Measurements from ENCODE around the gene EIF5AL1.
"Not testable (repeated sequence)": the region's sequence is repeated elsewhere in the genome, so short reads cannot be mapped to it uniquely, and the experiment has no call there.

EIF5AL1 gene

GRCh38 chr10:79511891-79512583 lies at the start of gene EIF5AL1:
Gene EIF5AL1, plus strand, starts transcription at chr10:79512533. Its CDS starts 117 bp downstream, at chr10:79512650.
- not testable (repeated sequence) for DNase-seq

DNA sequence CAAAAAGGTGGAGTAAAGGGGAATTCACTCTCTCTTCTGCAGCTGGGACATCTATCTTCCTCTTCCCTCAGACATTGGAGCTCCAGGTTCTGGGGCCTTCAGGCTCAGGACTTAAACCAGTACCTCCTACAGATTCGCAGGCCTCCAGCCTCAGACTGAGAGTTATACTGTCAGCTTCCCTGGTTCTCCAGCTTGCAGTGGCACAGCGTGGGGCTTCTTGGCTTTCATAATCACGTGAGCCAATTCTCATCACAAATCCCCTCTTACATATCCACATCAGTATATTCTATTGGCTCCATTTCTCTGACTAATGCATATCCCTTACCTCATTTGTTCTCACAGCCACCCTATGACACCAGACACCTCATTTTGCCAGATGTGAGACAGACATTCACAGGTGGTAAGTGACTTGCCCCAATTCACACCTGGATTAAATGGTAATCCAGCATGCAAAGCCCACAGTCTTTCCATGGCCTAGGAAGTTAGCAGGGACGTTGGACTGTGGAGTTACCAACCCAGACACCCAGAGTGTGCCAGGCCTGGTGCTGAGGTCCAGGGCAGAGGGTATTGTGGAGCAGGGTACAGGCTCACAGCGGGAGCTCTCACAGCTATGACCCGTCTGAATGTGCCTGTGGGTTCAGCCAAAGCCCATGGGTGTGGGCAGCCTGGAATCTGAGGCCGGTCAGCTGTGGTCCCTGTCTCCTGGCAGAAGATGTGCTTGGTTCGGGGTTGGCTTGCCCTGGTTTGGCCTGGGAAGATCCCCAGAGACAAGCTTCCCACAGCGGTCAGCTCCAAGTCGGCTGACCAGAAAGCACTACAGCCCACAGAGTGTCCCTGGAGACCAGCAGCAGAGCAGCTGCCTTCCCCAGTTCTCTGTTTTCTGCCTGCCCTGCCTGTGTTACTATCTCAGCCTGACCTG lies 48.5 kb upstream of the EIF5AL1 start:
- no peak for DNase-seq

DNA sequence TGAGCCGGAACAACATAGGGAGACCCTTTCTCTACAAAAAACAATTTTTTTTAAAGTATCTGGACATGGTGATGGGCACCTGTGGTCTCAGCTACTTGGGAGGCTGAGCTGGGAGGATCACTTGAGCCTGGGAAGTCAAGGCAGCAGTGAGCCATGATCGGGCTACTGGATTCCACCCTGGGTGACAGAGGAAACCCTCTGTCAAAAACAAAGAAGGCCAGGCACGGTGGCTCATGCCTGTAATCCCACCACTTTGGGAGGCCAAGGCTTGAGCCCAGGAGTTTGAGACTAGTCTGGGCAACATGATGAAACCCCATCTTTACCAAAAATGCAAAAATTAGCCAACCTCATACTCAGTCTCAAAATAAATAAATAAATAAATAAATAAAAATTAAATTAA lies 47.0 kb upstream of the EIF5AL1 start:
- no peak for DNase-seq

- DNase-seq: no peak
These were observed 44.2 kb upstream of the EIF5AL1 start for GRCh38 chr10:79468015-79468560.

- no peak for DNase-seq
These were observed 43.3 kb upstream of the EIF5AL1 start for GRCh38 chr10:79468841-79469585.

GRCh38 chr10:79470096-79470495 lies 42.2 kb upstream of the EIF5AL1 start:
- DNase-seq: no peak

- DNase-seq: no peak
These were observed 40.6 kb upstream of the EIF5AL1 start for GRCh38 chr10:79471776-79472175.

- no peak for DNase-seq
These were observed 39.9 kb upstream of the EIF5AL1 start for GRCh38 chr10:79472449-79472848.

DNA sequence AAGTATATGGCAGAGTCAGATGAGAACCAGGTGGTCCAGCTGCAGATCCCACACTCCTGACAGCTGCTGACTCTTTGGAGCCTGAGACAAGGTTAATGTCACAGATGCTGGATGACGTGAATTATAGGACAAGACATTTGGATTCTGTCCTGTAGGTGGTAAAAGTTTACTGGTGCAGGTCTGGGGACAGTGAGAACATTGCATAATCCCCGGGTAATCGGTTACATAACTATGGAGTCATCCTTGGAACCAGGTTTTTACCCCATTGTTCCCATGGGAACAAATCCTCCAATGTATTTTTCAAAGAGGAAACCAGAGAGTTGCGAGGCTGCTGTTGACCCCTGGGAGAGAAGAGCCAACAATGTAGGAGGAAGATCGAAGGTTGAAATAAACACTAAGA lies 39.4 kb upstream of the EIF5AL1 start:
- no peak for DNase-seq

GRCh38 chr10:79473496-79474095 lies 38.7 kb upstream of the EIF5AL1 start:
- no peak for DNase-seq

DNA sequence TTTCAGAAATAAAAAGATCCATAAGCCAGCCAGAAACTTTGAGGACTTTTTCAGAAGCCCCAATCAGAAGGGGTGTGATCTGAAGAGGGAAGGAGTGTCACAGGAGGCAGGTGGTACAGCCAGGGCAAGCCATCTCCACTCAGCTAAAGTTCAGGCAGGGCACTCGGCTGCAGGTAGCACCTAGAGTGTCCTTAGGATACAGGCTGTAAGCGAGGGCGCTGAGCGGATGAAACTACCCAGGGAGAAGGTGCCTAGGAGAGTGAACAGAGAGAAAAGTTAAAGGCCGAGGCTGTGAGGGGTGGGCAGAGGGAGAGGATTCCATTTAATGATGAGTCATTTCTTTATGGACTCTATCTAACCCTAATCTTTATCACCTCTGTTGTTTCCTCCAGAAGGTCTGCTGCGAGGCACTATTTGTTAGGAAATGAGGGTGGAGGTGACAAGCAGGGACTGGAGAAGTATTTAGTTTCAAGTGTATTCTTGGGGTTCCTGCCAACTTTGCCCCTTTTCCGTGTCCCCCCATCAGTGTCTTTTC lies 37.1 kb upstream of the EIF5AL1 start:
- DNase-seq: no peak

- no peak for DNase-seq
These were observed 36.5 kb upstream of the EIF5AL1 start for GRCh38 chr10:79475877-79476276.

GRCh38 chr10:79476645-79477044 lies 35.7 kb upstream of the EIF5AL1 start:
- no peak for DNase-seq

DNA sequence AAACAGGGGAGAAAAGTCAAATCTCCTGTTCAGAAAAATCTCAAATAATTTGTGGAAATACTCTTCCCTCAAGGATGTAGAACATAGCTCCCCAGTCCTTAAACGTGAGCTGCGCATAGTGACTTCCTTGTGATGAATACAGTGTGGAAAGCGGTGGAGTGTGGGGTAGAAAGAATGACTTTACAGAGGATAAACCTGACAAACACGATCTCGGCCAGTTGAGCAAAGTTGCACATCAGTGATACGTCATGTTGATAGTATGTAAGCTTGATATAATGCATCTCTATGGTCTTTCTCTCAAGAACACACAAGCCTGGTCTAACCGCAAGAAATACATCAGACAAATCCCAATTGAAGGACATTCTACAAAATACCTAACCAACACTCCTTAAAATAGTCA lies 34.9 kb upstream of the EIF5AL1 start:
- DNase-seq: no peak

DNA sequence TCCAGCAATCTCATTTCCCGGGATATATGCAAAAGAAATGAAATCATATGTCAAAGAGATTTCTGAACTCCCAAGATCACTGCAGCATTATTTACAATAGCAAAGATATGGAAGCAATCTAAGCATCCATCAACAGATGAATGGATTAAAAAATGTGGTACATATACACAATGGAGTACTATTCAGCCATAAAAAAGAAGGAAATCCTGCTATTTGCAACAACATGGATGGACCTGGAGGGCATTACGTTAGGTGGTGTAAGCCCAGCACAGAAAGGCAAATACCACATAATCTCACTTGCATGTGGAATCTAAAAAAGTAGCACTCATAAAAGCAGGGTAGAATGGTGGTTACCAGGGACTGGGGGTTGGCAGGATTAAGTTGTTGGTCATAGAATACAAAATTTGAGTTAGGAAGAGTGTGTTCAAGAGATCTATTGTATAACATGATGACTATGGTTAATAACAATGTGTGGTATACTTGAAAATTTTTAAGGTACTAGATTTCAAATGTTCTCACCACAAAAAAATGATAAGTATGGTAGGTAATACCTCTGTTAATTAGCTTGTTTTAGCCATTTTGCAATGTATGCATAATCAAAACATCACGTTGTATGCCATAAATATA lies 32.9 kb upstream of the EIF5AL1 start:
- no peak for DNase-seq

GRCh38 chr10:79482304-79482703 lies 30.0 kb upstream of the EIF5AL1 start:
- no peak for DNase-seq

- no peak for DNase-seq
These were observed 29.6 kb upstream of the EIF5AL1 start for GRCh38 chr10:79482741-79483140.

- no peak for DNase-seq
These were observed 29.0 kb upstream of the EIF5AL1 start for GRCh38 chr10:79483299-79483698.

GRCh38 chr10:79483948-79484347 lies 28.4 kb upstream of the EIF5AL1 start:
- DNase-seq: no peak

GRCh38 chr10:79484476-79484875 lies 27.9 kb upstream of the EIF5AL1 start:
- DNase-seq: no peak

DNA sequence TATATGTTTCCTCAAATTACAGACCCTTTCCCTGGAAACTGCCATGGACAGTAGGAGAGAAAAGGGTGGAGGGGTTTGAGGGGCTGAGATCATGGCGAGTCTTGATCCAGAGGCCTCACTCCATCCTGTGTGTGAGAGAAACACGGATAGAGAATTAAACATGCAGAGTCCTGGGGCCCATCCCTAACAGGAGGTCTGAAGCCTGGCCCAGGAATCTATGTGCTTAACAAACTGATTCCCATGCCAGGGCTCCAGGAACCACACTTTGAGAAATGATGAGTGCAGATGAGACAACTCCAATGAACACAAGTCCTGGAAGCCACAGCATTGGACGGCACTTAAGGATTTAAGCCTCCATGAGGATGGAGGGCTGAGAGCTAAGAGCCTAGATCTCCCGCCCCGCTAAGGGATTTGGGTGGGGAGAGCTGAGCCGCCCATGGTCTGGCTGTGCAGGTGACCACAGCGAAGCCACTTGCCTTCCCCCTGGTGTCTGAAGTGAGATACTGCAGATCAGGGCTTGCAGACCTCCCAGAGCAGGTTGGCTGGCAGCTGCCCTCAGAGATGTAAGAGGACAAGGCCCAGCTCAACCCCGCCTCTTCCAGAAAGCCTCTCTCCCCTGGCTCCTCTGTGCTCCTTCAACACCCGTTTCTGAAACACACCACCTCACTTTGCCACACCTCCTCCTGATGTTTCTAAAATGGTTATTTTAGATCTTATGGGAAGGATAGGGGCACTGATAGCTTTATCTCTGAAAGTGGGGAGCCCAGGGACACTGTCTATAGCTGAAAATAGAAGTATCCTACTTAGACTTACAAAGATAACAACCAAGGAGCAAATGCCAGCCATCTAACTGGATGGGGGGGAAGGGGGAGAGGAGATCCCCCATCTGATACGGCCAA lies 24.8 kb upstream of the EIF5AL1 start:
- DNase-seq: peak; percentile 55

All from NCI-H226 (cell line).